Heart right ventricle (tissue), 16 donors: Measurements from ENCODE around the gene NAA15. TPM values are rescaled to one million over a fixed set of nuclear protein-coding genes. Genes with fewer than 3 reads are reported as not detected.
"Not testable (repeated sequence)": the region's sequence is repeated elsewhere in the genome, so short reads cannot be mapped to it uniquely, and the experiment has no call there.

Experiments
- ATAC-seq, 8 donors: fragments of 200-7000 bp; cut with Tn5 transposase; one replicate each; pipeline ENCODE4 v1.9.1; 2020; ENCODE audit warnings: mild to moderate bottlenecking in 8 of 8, moderate library complexity in 8 of 8, moderate number of reproducible peaks in 1 of 8
- DNase-seq, 2 donors: peaks; one replicate each; pipeline ENCODE4 v3.0.0-alpha.2; 2020
- H3K27ac ChIP-seq, 10 donors: fragments of 200-600 bp; sonication (generic) in 2 of 10; one replicate each; pipeline versions ENCODE4 v1.5.0 to v1.8.0; 2020 to 2022; ENCODE audit warnings: mild to moderate bottlenecking in 3 of 10
- H3K27me3 ChIP-seq, 7 donors: fragments of 200-600 bp; one replicate each; pipeline ENCODE4 v1.8.0; 2021 to 2022; ENCODE audit warnings: mild to moderate bottlenecking in 2 of 7
- H3K36me3 ChIP-seq, 9 donors: fragments of 200-600 bp; sonication (generic) in 1 of 9; one replicate each; pipeline versions ENCODE4 v1.5.0 to v1.8.0; 2020 to 2022; ENCODE audit warnings: mild to moderate bottlenecking in 2 of 9
- H3K4me1 ChIP-seq, 9 donors: fragments of 200-600 bp; sonication (generic) in 1 of 9; one replicate each; pipeline versions ENCODE4 v1.5.0 to v1.8.0; 2020 to 2022; ENCODE audit warnings: mild to moderate bottlenecking in 4 of 9
- H3K4me3 ChIP-seq, 10 donors: fragments of 200-600 bp; sonication (generic) in 2 of 10; one replicate each; pipeline versions ENCODE4 v1.5.0 to v1.8.0; 2020 to 2022; ENCODE audit warnings: mild to moderate bottlenecking in 7 of 10, moderate library complexity in 2 of 10
- H3K9me3 ChIP-seq, 11 donors: fragments of 200-600 bp in 10 of 11; sonication (generic) in 2 of 11; one replicate each; pipeline versions ENCODE4 v1.5.0 to v1.8.0; 2013 to 2022; ENCODE audit warnings: mild to moderate bottlenecking in 2 of 11, control low read depth in 1 of 11, moderate library complexity in 1 of 11
- CTCF ChIP-seq, 9 donors: fragments of 200-600 bp; sonication (generic) in 2 of 9; IDR thresholded peaks; one replicate each; pipeline versions ENCODE4 v1.5.0 to v1.8.0; 2021 to 2022; ENCODE audit warnings: antibody characterized with exemption in 9 of 9, mild to moderate bottlenecking in 5 of 9, moderate library complexity in 1 of 9
- WGBS, 2 donors: extraction: QIAGEN DNeasy Blood & Tissue Kit; methylation state at CpG; one replicate each; pipeline ENCODE4 v1.1.7; 2013; ENCODE audit warnings: inconsistent platforms in 1 of 2; 5-methylcytosine and 5-hydroxymethylcytosine counted together
- intact Hi-C, 10 donors: fragments of 100-400 bp; cut with DNase I; formaldehyde crosslinking; loops; one replicate each; pipeline versions ENCODE4 v1.11.1 to v1.14.2; 2022
- polyA plus RNA-seq, 2 donors: library from polyadenylated mRNA; stranded (reverse); fragments of 200-250 nt; gene quantifications; one replicate each; pipeline ENCODE4 v1.2.3, GENCODE V29; 2013
- total RNA-seq, 10 donors: library from RNA; stranded (reverse); fragmentation: NEBNext Ultra II Directional in 3 of 10; extraction: Animal tissue kit (Norgen Biotek cat#: 25700) in 3 of 10; gene quantifications; one replicate each; pipeline versions ENCODE4 v1.2.1 to v1.2.4, GENCODE V29; 2021 to 2023
- donor health status: Arrhythmogenic right ventricular cardiomyopathy.
- donor health status: ischemic (EF 13 %, LVEDD 7.1; RV severe dilation, severe dysfunction).
- donor health status: healthy with polysubstance abuse.
- donor health status: DM: no; HTN: yes; CAD: no.
- donor health status: DM: no; HTN: no; CAD: no.
- donor health status: ischemic (EF 25% LVEDD 6.9; RV normal size, moderate dysfunction).
- donor health status: ischemic (EF 25% LVEDD 5.7; RV mildly dilated, moderate dysfunction).
- donor health status: healthy.
- donor health status: DM: yes; HTN: yes; CAD: no.
- donor health status: Ischemic cardiomyopathy.
- donor health status: ischemic (EF 35%, LVEDD 5.7; RV mildly dilated, moderate dysfunction).
- donor health status: nonischemic (EF 11% LVEDD 7.7; RV severe dilation, severe dysfunction).
- donor health status: DM: yes; HTN: yes; CAD: no.
- donor health status: PGD.
- donor health status: ischemic (EF 29% LVEDD 5.4; RV normal size, mild dysfunction).
- donor health status: nonischemic (EF 23%, LVEDD 6.1; RV moderate dilation, normal function).

Gene NAA15
- total and polyA plus RNA-seq, 12 donors: 8.2 to 45.4 (median 33.4) TPM

- no peak for TF ChIP-seq CTCF (IDR thresholded peaks at IDR 0.05)
- no peaks in the 10 kb centered on the region for H3K9me3 ChIP-seq
- no peaks in the 10 kb centered on the region for H3K27me3 ChIP-seq
- DNase-seq (no peak), ATAC-seq (no peak)
- H3K27ac ChIP-seq: no peak overlapping the region
- 95 to 96% methylated on average over 1 of the region's 1 CpG for WGBS, 2 donors
- H3K36me3 ChIP-seq: no peaks in the 10 kb centered on the region
- H3K4me3 ChIP-seq: no peak overlapping the region
- H3K4me1 ChIP-seq: peaks cover 0 to 43% (median 18%) of the 10 kb centered on the region in 9 donors
- intact Hi-C loops: no loop called here
These were observed 18.3 kb downstream of the NAA15 start for GRCh38 chr4:139319571-139319970.

- intact Hi-C loops: not testable (repeated sequence)
These were observed 20.8 kb downstream of the NAA15 start for GRCh38 chr4:139322070-139322469.

GRCh38 chr4:139322541-139322940, 21.2 kb downstream of the NAA15 start:
- H3K27me3 ChIP-seq, H3K9me3 ChIP-seq, H3K36me3 ChIP-seq, DNase-seq, H3K4me3 ChIP-seq, intact Hi-C loops, ATAC-seq, H3K27ac ChIP-seq: not testable (repeated sequence)
- H3K4me1 ChIP-seq: peaks cover 0 to 22% (median 13%) of the 10 kb centered on the region in 9 donors
- 97% methylated on average over 6 of the region's 6 CpGs for WGBS, 2 donors

More at GRCh38 chr4:139322070-139322469, 20.8 kb downstream of the NAA15 start:
- H3K27ac ChIP-seq, ATAC-seq, H3K36me3 ChIP-seq, H3K27me3 ChIP-seq, H3K9me3 ChIP-seq, H3K4me3 ChIP-seq, DNase-seq: not testable (repeated sequence)
- 29 to 45% methylated on average over 1 of the region's 1 CpG for WGBS, 2 donors
- H3K4me1 ChIP-seq: peaks cover 0 to 27% (median 13%) of the 10 kb centered on the region in 9 donors

- H3K4me3 ChIP-seq: no peak overlapping the region
- intact Hi-C loops: no loop called here
- peaks cover 0 to 18% (median 1%) of the 10 kb centered on the region in 9 donors for H3K36me3 ChIP-seq
- WGBS, 2 donors: 80 to 86% methylated on average over 6 of the region's 6 CpGs
- H3K4me1 ChIP-seq: peaks cover 0 to 19% (median 13%) of the 10 kb centered on the region in 9 donors
- DNase-seq (no peak), ATAC-seq (no peak)
- TF ChIP-seq CTCF (IDR thresholded peaks at IDR 0.05): no peak
- no peak overlapping the region for H3K27ac ChIP-seq
- H3K27me3 ChIP-seq: no peaks in the 10 kb centered on the region
- peaks cover 0 to 5% (median 0%) of the 10 kb centered on the region in 11 donors for H3K9me3 ChIP-seq
These were observed 23.3 kb downstream of the NAA15 start for GRCh38 chr4:139324620-139325019.

GRCh38 chr4:139329665-139330200, 28.4 kb downstream of the NAA15 start:
- Histone ChIP-seq H3K27ac (no peak overlapping the region), H3K36me3 (peaks cover 0 to 25% (median 3%) of the 10 kb centered on the region in 9 donors), H3K4me1 (peaks cover 0 to 7% (median 1%) of the 10 kb centered on the region in 9 donors), H3K27me3 (no peaks in the 10 kb centered on the region), H3K9me3 (peaks cover 0 to 5% (median 0%) of the 10 kb centered on the region in 11 donors), H3K4me3 (no peak overlapping the region)
- intact Hi-C loops: no loop called here
- no peak for TF ChIP-seq CTCF (IDR thresholded peaks at IDR 0.05)
- 84 to 87% methylated on average over 4 of the region's 4 CpGs for WGBS, 2 donors
- ATAC-seq (no peak), DNase-seq (no peak)
